ENCODE data around the gene ZBTB7A.
A peak's percentile ranks its signal among the peaks of the same experiment; 100 is the strongest.

The ZBTB7A gene

DNA sequence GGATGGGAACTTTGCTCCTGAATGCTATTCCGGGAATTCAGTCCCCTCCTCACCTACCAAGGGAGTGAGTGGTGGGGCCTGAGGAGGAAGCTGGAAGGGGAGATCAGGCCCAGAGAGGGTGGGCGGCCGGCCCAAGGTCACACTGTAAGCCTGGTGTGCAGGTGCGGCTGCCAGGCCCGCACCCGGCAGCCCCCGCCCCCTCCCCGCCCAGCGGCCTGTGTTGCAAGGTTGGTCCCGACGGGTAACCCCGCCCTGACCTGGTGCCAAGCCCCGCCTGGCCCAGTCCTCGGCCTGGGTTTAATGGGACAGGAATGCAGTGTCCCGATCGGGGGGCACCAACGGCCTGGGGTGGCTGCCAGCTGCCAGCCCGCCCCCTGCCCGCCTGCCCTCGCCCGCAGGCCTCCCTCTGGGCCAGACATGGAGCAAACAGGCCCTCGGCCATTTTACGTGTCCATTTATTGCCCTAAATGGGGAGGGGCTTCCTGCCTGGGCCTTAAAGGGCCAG lies 5.5 kb downstream of the ZBTB7A start:
- no peaks in the 10 kb centered on the region for H3K9me2 ChIP-seq (replicated peaks; ENCODE audit: low read depth, low read length)
- no peaks in the 10 kb centered on the region; the same call in 1 of the 2 replicates for H3F3A ChIP-seq (ENCODE audit: low read depth)
- no peak overlapping the region for H2AFZ ChIP-seq (ENCODE audit: low read length)
- no peak overlapping the region for H3K4me3 ChIP-seq (ENCODE audit: low read length, poor library complexity, severe bottlenecking)
- peaks cover 11% of the 10 kb centered on the region for H3K4me1 ChIP-seq (ENCODE audit: insufficient read depth, low read length, poor library complexity, severe bottlenecking)
- no peaks in the 10 kb centered on the region for H3K9me3 ChIP-seq (ENCODE audit: insufficient read depth, low read depth, low read length)
- peaks cover 5% of the 10 kb centered on the region; the same call in 1 of the 2 replicates for H3K36me3 ChIP-seq (ENCODE audit: insufficient read depth, low read length)
- no peak overlapping the region for H3K9ac ChIP-seq (ENCODE audit: low read depth, low read length, poor library complexity, severe bottlenecking)
- peaks cover 83% of the 10 kb centered on the region for H3K79me2 ChIP-seq (ENCODE audit: insufficient read depth, low read length)
- H4K20me1 ChIP-seq (ENCODE audit: insufficient read depth, low read length, poor library complexity, severe bottlenecking): peaks cover 81% of the 10 kb centered on the region
- TF ChIP-seq EZH2phosphoT487 (IDR thresholded peaks at IDR 0.05; ENCODE audit: borderline replicate concordance): no peak
- no peak for TF ChIP-seq CTCF (conservative IDR thresholded peaks at IDR 0.05; ENCODE audit: low read length)
- H3K27me3 ChIP-seq (ENCODE audit: insufficient read depth, low read length, poor library complexity, severe bottlenecking): no peaks in the 10 kb centered on the region
- peak overlapping the region; percentile 44 for H3K4me2 ChIP-seq (ENCODE audit: low read depth, low read length, poor library complexity, severe bottlenecking)

DNA sequence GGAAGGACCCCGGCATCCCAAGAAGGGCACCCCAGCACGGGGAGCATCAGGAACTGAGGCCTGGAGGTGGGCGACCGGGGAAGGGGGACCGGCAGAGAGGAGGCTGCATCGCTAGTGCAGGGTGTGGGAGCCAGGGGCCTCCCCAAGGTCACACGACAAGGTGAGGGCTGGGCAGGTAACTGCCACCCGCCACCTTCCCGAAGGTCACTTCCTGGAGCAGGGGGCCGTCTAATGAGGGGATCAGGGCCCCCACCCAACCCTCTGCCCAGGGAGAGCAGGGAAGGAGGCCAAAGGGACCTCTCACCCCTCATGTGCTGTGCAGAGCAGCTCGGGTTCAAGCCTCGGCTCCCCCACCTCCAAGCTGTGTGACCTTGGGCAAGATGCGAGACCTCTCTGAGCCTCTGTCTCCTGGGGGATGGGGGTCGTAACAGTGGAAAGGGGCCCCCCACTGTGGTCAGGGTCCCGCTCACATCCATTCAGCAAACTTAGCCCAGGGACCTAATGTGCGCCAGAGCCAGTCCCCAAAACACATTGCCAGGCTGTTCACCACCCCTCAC lies 6.0 kb downstream of the ZBTB7A start:
- Histone ChIP-seq H3F3A (ENCODE audit: low read depth) (no peaks in the 10 kb centered on the region; the same call in 1 of the 2 replicates), H3K9me3 (ENCODE audit: insufficient read depth, low read depth, low read length) (no peaks in the 10 kb centered on the region), H3K4me3 (ENCODE audit: low read length, poor library complexity, severe bottlenecking) (no peak overlapping the region), H3K4me1 (ENCODE audit: insufficient read depth, low read length, poor library complexity, severe bottlenecking) (peaks cover 11% of the 10 kb centered on the region), H3K9ac (ENCODE audit: low read depth, low read length, poor library complexity, severe bottlenecking) (no peak overlapping the region), H4K20me1 (ENCODE audit: insufficient read depth, low read length, poor library complexity, severe bottlenecking) (peaks cover 84% of the 10 kb centered on the region), H3K36me3 (ENCODE audit: insufficient read depth, low read length) (peaks cover 5% of the 10 kb centered on the region; the same call in 1 of the 2 replicates), H3K4me2 (ENCODE audit: low read depth, low read length, poor library complexity, severe bottlenecking) (no peak overlapping the region), H3K79me2 (ENCODE audit: insufficient read depth, low read length) (peaks cover 89% of the 10 kb centered on the region), H3K27me3 (ENCODE audit: insufficient read depth, low read length, poor library complexity, severe bottlenecking) (no peaks in the 10 kb centered on the region), H3K9me2 (replicated peaks; ENCODE audit: low read depth, low read length) (no peaks in the 10 kb centered on the region), H2AFZ (ENCODE audit: low read length) (no peak overlapping the region)
- TF ChIP-seq EZH2phosphoT487 (IDR thresholded peaks at IDR 0.05; ENCODE audit: borderline replicate concordance): no peak
- TF ChIP-seq CTCF (conservative IDR thresholded peaks at IDR 0.05; ENCODE audit: low read length): no peak

DNA sequence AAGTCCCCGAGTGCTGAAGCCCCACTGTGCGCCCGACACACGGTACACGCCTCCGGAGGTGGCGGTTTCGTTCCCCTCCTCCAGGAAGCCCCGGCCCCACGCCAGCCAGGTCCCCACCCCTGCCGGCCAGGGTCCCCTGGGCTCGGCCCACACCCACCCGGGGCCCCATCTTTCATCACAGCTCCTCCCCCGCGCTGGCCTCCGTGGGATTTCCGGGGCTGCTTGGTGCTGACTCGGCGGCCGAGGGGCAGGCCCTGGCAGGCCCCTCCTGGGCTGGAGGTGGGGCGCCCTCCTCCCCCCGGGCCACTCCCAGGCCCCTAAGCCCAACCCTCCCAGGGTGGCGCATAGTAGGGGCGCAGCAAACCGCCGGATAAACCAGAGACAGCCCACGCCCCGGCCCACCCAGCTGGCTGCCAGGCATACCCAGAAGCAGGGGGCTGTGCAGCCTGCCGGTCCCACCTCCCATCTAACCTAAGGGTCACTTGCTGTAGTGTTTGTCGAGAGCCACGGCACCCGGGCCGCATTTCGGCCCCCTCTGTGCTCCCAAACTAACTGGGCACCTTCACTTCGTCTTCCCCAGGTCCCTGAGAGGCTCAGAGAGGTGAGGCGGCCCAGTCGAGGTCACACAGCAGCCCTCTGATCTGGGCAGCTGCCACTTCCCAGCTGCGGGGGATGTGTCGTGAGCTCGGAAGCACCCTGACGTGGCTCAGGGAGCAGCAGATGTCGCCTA lies 6.6 kb downstream of the ZBTB7A start:
- TF ChIP-seq EZH2phosphoT487 (IDR thresholded peaks at IDR 0.05; ENCODE audit: borderline replicate concordance) (no peak), CTCF (conservative IDR thresholded peaks at IDR 0.05; ENCODE audit: low read length) (no peak)
- H3F3A ChIP-seq (ENCODE audit: low read depth): no peaks in the 10 kb centered on the region; the same call in 1 of the 2 replicates
- peaks cover 11% of the 10 kb centered on the region for H3K4me1 ChIP-seq (ENCODE audit: insufficient read depth, low read length, poor library complexity, severe bottlenecking)
- H3K79me2 ChIP-seq (ENCODE audit: insufficient read depth, low read length): peaks cover 88% of the 10 kb centered on the region
- H3K9ac ChIP-seq (ENCODE audit: low read depth, low read length, poor library complexity, severe bottlenecking): no peak overlapping the region
- no peaks in the 10 kb centered on the region for H3K9me3 ChIP-seq (ENCODE audit: insufficient read depth, low read depth, low read length)
- H4K20me1 ChIP-seq (ENCODE audit: insufficient read depth, low read length, poor library complexity, severe bottlenecking): peaks cover 85% of the 10 kb centered on the region
- peaks cover 7% of the 10 kb centered on the region; the same call in 1 of the 2 replicates for H3K36me3 ChIP-seq (ENCODE audit: insufficient read depth, low read length)
- H3K4me2 ChIP-seq (ENCODE audit: low read depth, low read length, poor library complexity, severe bottlenecking): no peak overlapping the region
- no peaks in the 10 kb centered on the region for H3K9me2 ChIP-seq (replicated peaks; ENCODE audit: low read depth, low read length)
- H3K27me3 ChIP-seq (ENCODE audit: insufficient read depth, low read length, poor library complexity, severe bottlenecking): no peaks in the 10 kb centered on the region
- H2AFZ ChIP-seq (ENCODE audit: low read length): no peak overlapping the region
- no peak overlapping the region for H3K4me3 ChIP-seq (ENCODE audit: low read length, poor library complexity, severe bottlenecking)

Measured in Loucy (cell line).